Hippocampal formation (tissue), 2 donors: ENCODE measurements around the gene RPL19.

ENCODE experiments used
- DNase-seq, 2 donors: peaks; one replicate each; lab custom pipeline; 2025; lab: John Stamatoyannopoulos, UW

RPL19 gene

DNA sequence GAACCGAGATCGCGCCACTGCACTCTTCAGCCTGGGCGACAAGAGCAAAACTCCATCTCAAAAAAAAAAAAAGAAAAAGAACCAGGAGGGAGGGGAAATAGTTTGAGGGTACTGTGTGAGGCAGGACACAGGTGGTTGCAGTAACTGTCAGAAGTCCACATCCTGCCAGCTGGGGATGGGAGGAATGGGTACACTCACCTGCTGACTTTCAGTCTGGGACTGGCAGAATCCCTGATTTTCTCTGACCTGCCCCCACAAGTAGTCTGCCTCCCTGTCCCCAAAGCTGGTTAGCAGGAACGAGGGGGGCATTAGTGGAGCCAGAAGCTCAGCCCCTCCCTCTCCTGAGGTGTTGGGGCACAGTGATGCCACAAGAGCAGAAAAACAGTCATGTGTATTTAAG, 27.0 kb upstream of the RPL19 start:
- DNase-seq = no peak

DNA sequence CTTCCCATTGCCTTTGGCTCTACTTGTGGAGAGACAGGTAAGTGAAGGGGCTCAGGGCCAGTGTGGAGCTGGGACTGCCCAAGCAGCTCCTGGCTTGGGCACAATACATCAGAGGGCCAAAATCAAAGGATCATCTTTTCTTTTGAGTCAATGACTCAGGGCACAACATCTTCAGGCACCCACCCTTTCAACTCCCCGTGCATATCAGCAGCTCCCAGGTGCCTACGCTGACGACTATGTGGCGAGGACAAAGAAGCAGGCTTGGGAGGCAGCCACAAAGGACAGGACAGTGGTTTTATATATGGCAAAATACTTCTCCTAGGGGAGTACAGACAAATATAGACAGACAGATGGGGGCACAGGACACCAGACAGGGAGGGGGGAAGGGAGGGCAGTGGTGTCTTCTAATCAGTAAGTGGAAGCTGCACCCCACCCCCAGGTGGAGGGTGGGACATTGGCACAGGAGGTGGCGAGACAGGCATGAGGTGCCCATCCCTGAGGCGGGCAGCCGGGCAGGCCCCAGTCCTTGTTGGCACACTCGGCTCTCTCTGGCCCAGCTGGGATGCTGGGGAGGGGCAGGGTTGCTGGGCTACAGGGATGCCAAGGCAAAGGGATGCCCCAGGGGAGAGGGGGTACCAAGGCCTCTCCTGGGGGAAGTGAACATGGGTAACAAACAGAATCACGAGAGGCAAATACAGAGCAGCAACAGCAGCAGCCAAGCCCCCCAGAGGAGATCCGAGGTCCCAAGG, 26.4 kb upstream of the RPL19 start:
- DNase-seq = no peak

DNA sequence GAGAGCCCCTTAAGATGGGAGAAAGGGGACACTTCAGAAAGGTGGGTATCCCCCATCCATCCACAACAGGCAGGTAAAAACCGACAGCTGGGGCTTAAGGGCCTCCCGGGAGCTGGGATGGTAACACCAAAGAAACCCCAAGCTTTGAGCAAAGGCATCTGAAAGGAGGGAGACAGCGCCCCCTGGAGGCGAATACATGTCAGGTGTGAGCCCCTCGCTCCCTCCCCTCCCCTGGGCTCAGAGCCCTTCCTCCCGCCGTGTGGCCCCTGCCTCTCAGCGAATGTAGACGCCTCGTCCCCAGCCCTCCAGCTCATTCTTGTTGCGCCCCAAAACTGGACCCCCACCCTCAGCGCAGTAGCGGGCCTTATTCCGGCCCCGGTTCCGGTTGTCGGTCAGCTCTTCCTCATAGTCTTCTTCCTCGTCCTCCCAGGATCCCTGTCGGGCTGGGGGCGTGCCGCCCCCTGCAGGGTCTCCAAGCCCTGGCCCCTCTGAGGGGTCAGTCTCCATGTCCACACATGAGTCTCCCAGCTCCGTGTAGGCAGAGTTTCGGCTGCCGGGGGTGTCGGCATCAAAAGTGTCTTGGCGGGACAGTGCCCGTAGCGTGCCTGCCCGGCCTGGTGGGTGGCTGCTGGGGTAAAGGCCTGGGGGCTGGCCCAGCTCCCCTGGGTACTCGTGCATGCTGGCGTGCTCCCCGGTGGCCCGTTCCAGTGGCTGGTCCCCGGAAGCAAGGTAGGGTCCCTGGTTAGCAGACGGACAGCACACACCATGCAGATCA, 25.0 kb upstream of the RPL19 start:
- DNase-seq = peak; percentile 24 to 28

DNA sequence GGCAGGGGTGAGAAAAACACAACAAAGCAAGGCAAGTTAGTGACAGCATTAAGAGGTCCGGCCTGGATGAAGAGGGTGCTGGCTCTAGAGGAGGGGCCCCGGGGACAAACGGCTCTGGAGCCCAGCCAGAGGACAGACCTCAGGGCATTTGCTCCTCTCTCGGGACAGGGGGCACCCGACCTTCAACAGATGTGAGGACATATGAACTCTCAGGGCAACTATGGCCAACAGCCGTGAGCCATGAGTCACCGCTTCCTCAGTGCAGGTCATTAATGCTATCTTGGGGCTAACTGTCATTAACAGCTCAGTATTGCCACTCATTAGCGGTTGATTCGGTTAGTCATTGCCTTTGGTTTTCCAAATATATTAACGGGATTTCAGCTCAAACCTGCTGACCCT, 24.4 kb upstream of the RPL19 start:
- no peak for DNase-seq

DNA sequence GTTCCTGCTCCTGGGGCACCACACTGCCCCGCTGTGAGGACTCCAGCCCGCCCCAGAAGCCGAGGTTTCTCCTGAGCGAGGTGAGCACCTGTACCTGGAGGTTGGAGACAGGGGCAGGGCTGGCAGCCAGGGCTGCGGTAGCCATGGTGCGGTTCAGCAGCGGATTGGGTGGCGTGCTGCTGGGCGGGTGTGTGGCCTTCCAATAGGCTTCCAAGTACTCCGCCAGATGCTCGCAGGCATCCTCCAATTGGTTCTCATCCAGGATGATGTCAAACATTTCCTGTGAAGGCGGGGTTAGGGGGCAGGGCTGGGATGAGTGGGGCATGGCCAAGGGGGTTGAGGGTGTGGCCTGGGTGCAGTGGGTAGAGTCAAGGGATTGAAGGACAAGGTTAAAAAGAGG, 22.8 kb upstream of the RPL19 start:
- DNase-seq = no peak

DNA sequence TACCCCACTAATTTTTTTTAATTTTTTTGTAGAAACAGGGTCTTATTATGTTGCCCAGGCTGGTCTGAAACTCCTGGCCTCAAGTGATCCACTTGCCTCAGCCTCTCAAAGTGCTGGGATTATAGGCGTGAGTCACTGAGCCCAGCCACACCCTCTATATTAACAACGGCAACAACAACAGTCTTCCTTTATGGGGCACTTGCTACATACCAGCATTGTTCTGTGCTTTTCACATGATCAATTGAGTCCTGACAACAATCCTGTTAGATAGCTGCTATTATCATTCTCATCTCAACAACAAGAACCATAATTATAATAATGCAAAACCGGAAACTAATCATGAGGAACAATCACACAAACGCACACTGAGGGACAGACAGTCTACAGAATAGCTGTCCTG, 21.5 kb upstream of the RPL19 start:
- DNase-seq = no peak

DNA sequence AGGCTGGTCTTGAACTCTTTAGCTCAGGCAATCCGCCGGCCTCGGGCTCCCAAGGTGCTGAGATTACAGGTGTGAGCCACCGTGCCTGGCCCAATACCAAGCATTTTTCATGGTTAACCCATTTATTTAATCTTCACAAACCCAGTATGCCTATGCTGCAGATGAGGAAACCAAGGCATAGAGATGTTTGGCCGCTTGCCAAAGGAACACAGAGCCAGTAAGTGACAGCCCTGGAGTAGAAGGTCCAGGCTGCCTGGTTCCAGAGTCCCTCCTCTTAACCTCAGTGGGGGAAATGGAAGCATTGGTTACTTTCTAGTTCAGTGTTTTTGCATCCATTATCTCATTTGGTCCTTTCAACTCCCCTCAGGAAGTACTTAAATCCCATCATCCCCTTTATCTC, 18.8 kb upstream of the RPL19 start:
- DNase-seq = no peak

DNA sequence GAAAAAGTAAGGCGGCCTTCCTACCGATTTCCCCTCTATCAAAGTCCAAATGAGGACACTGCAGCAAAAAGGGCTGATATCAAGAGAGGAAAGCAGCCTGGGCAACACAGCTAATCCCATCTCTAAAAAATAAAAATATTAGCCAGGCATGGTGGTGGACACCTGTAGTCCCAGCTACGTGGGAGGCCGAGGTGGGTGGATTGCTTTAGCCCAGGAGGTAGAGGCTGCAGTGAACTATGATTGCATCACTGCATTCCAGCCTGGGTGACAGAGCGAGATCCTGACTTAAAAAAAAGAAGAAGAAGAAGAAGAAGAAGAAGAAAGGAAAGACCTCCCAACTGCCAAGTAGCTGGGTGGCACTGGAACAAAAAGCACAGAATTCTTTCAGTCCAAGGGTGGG, 17.0 kb upstream of the RPL19 start:
- DNase-seq = no peak

DNA sequence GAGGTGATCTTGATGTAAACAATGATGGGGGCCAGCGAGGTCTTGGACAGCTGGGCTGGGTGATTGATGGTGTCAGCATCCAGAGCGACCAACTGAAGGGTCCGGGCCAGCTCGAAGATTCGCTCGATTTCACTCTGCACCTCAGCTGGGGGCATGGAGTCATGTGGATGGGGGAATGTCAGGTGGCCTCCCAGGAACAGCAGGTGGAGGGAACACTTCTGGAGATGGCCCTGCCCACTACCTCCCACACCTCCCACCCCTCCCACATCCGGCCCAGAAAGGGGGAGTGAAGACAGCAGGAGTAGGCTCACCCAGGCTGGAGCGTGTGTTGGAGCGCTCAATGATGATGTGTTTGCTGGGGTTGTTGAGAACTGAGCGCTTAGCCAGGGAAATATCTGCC, 16.4 kb upstream of the RPL19 start:
- no peak for DNase-seq

DNA sequence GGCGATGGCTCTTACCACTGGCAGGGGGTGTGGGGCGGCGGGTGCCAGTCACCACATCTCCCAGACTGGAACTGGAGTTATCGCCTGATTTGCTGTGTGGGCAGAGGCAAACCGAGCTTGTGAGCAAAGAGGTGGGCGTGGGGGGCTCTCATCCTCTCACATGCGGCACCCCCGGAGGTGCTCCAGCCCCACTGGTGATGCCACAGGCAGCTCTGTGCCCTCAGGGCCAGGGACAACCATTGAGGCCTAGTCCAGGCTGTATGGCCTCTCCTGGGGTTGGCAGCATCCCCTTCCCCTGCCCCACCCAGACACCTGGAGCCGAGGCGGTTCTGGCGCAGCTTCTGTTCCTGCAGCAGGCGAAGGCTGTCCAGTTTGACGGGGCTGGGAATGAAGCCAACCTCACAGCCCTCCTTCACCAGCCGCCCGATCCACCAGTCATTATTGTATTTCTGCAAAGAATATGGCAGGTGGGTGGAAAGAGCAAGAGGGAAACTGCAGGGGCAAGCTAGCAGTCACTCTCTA, 13.5 kb upstream of the RPL19 start:
- DNase-seq = no peak

DNA sequence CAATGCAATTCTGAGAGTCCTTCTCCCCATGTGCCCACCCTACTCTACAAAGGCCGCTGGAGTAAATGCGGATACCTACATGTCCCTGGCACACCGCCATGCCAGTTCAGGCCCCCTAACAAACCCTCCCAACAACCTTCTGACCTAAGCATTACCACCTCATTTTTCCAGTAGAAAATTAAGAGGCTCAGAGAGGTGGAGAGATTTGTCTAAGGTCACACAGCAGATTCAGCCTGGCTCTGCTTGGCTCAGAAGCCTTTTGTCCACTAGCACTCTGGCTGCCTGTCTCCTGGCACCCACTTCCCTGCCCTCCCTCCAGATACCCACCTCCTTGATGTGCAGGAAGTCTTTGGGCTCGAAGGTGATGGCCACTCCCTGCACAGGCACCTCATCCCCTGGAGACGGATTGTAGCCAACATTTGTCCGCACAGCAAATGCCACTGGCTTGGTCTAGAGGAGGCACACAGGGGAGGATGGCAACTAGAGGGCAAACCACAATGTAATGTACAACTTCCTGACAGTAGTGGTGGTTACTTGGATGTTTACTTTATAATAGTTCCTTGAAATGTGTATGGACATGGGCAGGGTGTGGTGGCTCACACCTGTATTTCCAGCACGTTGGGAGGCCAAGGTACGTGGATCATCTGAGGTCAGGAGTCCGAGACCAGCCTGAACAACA, 12.8 kb upstream of the RPL19 start:
- no peak for DNase-seq

DNA sequence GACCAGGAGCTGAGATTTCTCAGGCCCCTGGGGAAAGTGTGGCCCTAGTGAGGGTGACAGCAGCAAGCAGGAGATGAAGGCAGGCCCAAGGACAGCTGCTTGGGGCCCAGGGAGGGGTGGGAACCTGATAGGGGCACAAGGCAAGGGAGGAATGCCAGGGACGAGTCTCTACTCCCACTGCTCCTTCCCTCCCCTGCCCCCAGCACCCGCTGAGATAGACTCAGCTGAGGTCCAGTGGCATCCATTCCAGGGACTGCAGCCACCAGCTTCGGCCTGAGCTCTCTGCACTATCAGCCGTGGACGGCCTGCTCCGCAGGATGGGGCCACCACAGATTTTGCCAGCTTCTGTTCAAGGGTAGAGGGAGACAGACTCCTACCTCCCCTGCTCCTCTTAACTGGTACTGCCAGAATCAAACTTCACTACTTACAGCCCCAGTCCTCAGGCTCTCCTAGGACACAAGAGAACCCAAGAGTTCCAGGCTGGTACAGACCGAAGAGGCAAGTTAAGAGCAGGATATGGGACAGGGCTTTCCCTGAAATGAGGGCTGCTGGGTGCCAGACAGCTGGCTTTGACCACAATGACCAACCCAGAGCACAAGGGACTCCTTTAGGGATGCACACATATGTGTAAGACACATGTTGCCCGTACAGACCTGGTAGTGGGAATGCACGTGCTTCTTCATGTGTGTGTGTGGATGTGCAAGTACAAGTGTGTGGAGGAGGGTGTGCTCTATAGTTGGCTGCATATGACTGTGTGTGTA, 8.2 kb upstream of the RPL19 start:
- DNase-seq = no peak

DNA sequence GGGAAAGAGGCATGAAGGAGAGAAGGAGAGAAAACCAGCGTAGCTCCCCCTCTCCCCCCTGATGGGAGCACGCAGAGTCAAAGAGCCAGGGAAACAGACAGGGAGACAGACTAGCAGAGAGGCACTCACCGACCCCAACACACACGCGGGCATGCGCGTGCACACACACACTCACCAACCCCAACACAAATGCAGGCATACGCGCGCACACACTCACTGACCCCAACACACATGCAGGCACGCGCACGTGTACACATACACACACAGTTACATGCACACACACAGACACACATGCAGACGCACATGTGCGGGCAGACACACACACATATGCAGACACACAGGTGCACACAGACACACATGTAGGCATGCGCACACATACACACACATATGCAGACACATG, 7.2 kb upstream of the RPL19 start:
- no peak for DNase-seq

DNA sequence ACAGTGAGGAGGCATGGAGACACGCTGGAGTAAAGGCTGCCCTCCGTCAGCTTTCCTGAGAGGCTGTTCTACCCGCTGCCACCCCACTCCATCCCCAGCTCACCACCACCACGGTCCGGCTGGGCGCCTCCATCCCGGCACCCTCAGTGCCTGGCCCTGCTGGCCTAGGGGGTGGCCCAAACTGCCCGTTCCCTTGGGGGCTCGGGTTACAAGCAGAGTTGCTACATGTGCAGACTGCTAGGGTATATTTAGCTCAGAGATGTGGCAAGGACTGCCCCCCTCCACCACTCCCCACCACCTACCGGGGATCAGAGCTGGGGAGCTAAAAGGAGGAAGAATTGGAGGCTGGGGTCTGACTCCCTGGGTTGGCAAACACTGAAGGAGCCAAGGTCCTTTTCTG, 6.7 kb upstream of the RPL19 start:
- DNase-seq = no peak

DNA sequence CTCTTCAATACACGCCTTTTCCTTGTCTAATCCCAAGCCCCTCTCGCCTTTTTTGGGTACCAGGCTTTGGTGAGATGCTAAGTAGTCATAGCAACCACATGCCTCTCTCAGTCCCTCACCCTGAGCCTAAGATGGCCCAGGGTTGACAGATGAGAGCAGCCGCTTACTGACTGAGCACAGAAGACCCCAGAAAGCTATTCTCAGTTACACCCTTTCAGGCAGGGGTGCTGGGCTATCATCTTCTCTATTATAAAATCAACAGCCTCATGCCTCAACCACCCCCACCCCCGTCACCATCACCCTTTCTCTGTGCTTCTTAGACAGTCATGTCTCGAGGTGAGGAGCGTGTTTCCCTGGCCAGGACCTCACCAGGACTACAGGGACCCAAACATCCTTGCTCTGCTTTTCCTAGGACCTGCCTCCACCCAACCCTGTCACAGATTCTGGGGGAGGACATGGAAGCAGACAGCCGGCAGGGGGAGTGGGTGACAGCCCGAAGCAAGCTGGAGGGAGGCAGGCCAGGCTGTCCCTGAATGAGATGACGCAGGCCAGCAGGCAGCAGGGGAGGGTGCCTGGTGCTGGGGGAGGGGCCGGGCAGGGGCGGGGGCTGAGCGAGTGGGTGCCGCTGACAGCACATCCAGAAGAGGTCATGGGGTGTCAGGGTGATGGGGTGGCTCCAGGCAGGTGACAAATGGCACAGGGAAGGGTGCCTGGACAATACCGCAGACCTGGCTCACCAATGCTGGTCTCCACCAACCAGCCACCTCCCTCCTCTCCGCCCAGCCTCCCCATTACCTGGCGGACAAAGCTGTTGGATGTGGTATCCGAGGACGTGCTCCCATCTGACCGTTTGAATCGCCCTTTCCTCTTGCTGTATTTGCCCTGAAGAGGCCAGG, 5.7 kb upstream of the RPL19 start:
- peak; percentile 56 to 58 for DNase-seq

DNA sequence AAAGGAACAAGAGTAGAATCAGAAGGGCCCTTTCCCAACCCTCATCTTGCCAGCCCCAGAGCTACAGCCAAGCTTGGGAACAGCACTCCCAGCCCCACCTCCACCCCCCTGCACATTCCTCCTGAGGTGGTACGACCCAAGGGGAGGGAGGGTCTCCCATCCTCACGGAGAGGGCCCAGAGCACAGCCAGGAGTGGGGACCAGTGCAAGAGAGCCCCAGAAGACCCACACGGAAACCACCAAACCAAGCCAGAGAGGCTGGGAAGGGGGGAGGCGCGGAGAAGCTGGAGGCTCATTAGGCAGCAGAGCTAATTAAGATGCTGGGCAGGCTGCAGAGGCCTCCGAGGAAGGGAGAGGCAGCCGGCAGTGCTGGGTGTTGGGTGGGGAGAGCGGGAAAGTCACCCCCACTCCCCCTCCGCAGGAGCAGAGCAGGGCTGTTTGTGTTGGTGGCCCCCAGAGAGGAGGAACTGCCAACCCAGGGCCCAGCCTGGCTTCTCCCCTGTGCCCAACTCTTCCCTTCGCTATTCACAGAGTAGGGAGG, 5.0 kb upstream of the RPL19 start:
- peak; percentile 38 to 39 for DNase-seq

DNA sequence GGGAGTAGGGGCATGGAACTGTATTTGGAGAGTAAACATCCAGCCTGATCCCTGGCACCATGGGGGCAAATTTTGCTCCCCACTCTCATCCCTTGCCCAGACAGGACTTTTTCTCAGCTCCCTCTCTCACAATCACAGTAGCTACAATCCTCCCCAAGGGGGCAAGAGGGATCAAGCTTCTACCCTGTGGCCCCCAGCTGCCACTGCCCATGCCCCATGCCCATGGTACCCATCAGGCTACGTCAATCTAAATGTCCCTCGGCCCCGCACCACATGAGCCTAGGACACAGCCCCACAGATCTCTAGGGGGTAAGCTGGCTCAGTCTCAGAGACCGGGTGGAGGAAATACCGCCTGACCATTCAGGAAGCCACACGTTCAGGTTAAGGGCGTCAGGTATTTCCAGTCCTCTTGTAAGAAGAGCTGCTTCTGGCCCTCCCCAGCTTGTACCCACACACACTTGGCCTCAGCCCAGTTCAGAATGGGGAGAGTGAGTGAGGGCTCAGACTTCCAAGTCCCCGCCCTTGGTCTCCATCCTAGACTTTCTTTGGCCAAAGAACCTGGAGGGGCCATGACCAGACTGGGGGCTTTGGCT, 4.4 kb upstream of the RPL19 start:
- DNase-seq = no peak

DNA sequence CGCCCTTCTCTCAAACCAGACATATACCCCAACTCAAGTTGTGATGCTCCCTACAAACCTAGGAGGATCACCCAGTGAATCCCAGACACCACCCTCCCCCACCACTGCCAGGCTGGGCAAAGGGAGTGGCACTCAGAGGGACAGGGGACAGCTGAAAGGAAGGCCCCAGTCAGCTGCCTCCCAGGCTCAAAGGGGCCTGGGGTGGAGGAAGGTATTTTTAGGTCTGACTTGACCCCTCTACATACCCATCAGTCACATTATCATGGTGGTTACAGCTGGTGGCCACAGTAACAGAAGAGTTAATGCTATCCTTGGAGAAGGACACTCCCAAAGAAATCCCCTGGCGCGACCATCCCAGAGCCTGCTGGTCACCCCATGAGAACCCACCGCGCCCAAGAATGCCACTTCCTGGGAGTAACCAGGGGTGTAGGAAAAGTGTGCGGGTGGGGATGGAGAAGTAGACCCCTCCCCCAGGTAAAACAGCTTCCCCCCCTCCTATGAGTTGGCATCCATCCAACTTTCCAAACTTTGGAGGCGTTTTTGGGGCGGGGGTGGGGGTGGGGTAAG, 3.8 kb upstream of the RPL19 start:
- DNase-seq = no peak

DNA sequence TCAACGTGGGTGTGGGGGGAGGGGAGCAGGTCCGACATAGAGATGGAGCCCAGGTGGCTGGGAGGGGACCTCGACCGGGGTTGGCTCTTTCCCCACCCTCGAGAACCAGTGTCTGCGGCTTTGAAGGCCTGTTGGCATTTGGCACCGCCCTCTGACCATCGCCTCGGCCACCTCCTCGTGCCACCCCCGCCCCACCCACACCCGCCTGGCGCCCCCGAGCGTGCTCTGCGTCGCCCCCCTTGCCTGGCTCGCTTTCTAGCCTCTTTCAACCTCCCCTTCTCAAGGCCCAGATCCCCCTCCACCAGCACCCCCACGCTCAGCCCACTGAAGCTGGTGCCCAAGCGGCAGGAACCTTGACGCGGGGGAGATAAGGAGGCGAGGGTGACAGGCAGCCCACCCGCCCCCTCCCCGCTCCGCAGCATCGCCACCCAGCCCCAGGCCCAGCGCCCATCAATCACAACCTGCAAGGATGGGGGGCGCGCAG, 3.2 kb upstream of the RPL19 start:
- DNase-seq = no peak
